Spleen (tissue), 7 donors: ENCODE data around the gene FAM107B.

Experiments used
- CTCF ChIP-seq, 11 experiments: fragments of 200-600 bp in 7 of 11; fragments of 450-650 bp in 4 of 11; sonication (generic) in 4 of 11; IDR thresholded peaks in 8 of 11; conservative IDR thresholded peaks in 3 of 11; 1 replicate in 7 of 11; 2 replicates in 4 of 11; pipeline versions ENCODE4 v1.4.0 to v1.8.0; 2016 to 2021; ENCODE audit warnings: antibody characterized with exemption in 11 of 11, inconsistent platforms in 4 of 11, mild to moderate bottlenecking in 1 of 11
- POLR2A ChIP-seq, 3 donors: fragments of 450-650 bp; IDR thresholded peaks; one replicate each; pipeline ENCODE4 v1.5.1; 2017; ENCODE audit warnings: antibody characterized with exemption in 3 of 3, mild to moderate bottlenecking in 1 of 3
- donor health status: DM: no; HTN: no; CAD: no; lungs with moderate emphysema.
- donor health status: DM: no; HTN: no; CAD: no.
- donor health status: DM: no; HTN: no; CAD: no.

- TF ChIP-seq CTCF (IDR thresholded peaks at IDR 0.05 in 8 of 11, conservative IDR thresholded peaks at IDR 0.05 in 3 of 11), result no peak
- no peak for TF ChIP-seq POLR2A (IDR thresholded peaks at IDR 0.05)
Observed at GRCh38 chr10:14740684-14741247, 33.9 kb downstream of the FAM107B start.
